GM21423 (cell line): Measurements from ENCODE around the gene DSC2.
"Not testable (repeated sequence)": the region's sequence is repeated elsewhere in the genome, so short reads cannot be mapped to it uniquely, and the experiment has no call there.

Experiments used
- ATAC-seq: cut with Tn5 transposase; IDR thresholded peaks from one replicate; pipeline ENCODE4 v1.9.1; 2021; ENCODE audit warnings: mild to moderate bottlenecking, moderate library complexity; ENCODE audit not compliant: unreplicated experiment

Gene DSC2

GRCh38 chr18:31102025-31102684 is at the start of gene DSC2:
Gene DSC2 (minus strand): TSS chr18:31102421. CDS start chr18:31101971, 450 bp downstream.
- no peak for ATAC-seq

GRCh38 chr18:31149351-31149750 is 47.1 kb upstream of the DSC2 start:
- no peak for ATAC-seq

GRCh38 chr18:31148600-31148999 is 46.4 kb upstream of the DSC2 start:
- no peak for ATAC-seq

- ATAC-seq: no peak
Measured at GRCh38 chr18:31146809-31147208, 44.6 kb upstream of the DSC2 start.

GRCh38 chr18:31143025-31143424 is 40.8 kb upstream of the DSC2 start:
- no peak for ATAC-seq

- ATAC-seq: no peak
Measured at GRCh38 chr18:31138709-31139108, 36.5 kb upstream of the DSC2 start.

- no peak for ATAC-seq
Measured at GRCh38 chr18:31134988-31135529, 32.8 kb upstream of the DSC2 start.

GRCh38 chr18:31129398-31130115 is 27.3 kb upstream of the DSC2 start:
- no peak for ATAC-seq

- ATAC-seq: no peak
Measured at GRCh38 chr18:31125878-31126277, 23.7 kb upstream of the DSC2 start.

GRCh38 chr18:31123125-31123524 is 20.9 kb upstream of the DSC2 start:
- ATAC-seq: not testable (repeated sequence)

GRCh38 chr18:31120594-31120993 is 18.4 kb upstream of the DSC2 start:
- no peak for ATAC-seq

GRCh38 chr18:31116853-31117595 is 14.8 kb upstream of the DSC2 start:
- no peak for ATAC-seq

- no peak for ATAC-seq
Measured at GRCh38 chr18:31112804-31113203, 10.6 kb upstream of the DSC2 start.

GRCh38 chr18:31105733-31106132 is 3.5 kb upstream of the DSC2 start:
- ATAC-seq: no peak

- ATAC-seq: no peak
Measured at GRCh38 chr18:31104444-31104843, 2.2 kb upstream of the DSC2 start.

- ATAC-seq: no peak
Measured at GRCh38 chr18:31103423-31103822, 1.2 kb upstream of the DSC2 start.

GRCh38 chr18:31102941-31103340 is 720 bp upstream of the DSC2 start:
- no peak for ATAC-seq

GRCh38 chr18:31101183-31102024 is 817 bp downstream of the DSC2 start:
- ATAC-seq: no peak

- ATAC-seq: no peak
Measured at GRCh38 chr18:31100436-31101182, 1.6 kb downstream of the DSC2 start.
